ENCODE measurements around the gene RSPH6A. TPM values are rescaled to one million over a fixed set of nuclear protein-coding genes. Genes with fewer than 3 reads are reported as not detected.

The RSPH6A gene
- total and polyA plus RNA-seq, 2 of the 13 experiments (the other 11 are each of a cell fraction or from before 2014, with no cell fraction given): 0.07 TPM; not detected in 1

- TF ChIP-seq DMTF1 (CRISPR knock-in tag; IDR thresholded peaks at IDR 0.05) (no peak), ZKSCAN5 (CRISPR knock-in tag; IDR thresholded peaks at IDR 0.05) (no peak), HNF4A (CRISPR knock-in tag; IDR thresholded peaks at IDR 0.05) (no peak; the same call in 1 of the 2 replicates), NR2C2 (CRISPR knock-in tag; IDR thresholded peaks at IDR 0.05; ENCODE audit: borderline replicate concordance) (peak; percentile 78), CHCHD3 (CRISPR knock-in tag; IDR thresholded peaks at IDR 0.05) (no peak), RAD21 (CRISPR knock-in tag; IDR thresholded peaks at IDR 0.05) (peak; percentile 88), FOXM1 (CRISPR knock-in tag; IDR thresholded peaks at IDR 0.05) (no peak), ZNF264 (CRISPR knock-in tag; IDR thresholded peaks at IDR 0.05) (peak; percentile 24; the same call in 1 of the 2 replicates), ZNF17 (CRISPR knock-in tag; IDR thresholded peaks at IDR 0.05) (no peak), JUND (CRISPR knock-in tag; IDR thresholded peaks at IDR 0.05) (no peak), KAT7 (CRISPR knock-in tag; IDR thresholded peaks at IDR 0.05; ENCODE audit: borderline replicate concordance) (peak; percentile 81; the same call in 1 of the 2 replicates), ZNF160 (CRISPR knock-in tag; IDR thresholded peaks at IDR 0.05) (no peak; the same call in 1 of the 2 replicates), CBX5 (CRISPR knock-in tag; IDR thresholded peaks at IDR 0.05; ENCODE audit: borderline replicate concordance) (peak; percentile 61; the same call in 1 of the 2 replicates), REL (CRISPR knock-in tag; conservative IDR thresholded peaks at IDR 0.05) (peak; percentile 24), GABPA (IDR thresholded peaks at IDR 0.05; ENCODE audit: low read depth, low read length) (no peak), GABPA (CRISPR knock-in tag; IDR thresholded peaks at IDR 0.05; ENCODE audit: low read depth) (peak; percentile 25; the same call in 1 of the 2 replicates), THAP8 (CRISPR knock-in tag; IDR thresholded peaks at IDR 0.05; ENCODE audit: borderline replicate concordance) (no peak), ZBTB34 (CRISPR knock-in tag; IDR thresholded peaks at IDR 0.05) (no peak)
- TF ChIP-seq, protein P1, sequence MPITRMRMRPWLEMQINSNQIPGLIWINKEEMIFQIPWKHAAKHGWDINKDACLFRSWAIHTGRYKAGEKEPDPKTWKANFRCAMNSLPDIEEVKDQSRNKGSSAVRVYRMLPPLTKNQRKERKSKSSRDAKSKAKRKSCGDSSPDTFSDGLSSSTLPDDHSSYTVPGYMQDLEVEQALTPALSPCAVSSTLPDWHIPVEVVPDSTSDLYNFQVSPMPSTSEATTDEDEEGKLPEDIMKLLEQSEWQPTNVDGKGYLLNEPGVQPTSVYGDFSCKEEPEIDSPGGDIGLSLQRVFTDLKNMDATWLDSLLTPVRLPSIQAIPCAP (CRISPR knock-in tag; IDR thresholded peaks at IDR 0.05; ENCODE audit: low read depth): no peak
- TF ChIP-seq, protein P2, sequence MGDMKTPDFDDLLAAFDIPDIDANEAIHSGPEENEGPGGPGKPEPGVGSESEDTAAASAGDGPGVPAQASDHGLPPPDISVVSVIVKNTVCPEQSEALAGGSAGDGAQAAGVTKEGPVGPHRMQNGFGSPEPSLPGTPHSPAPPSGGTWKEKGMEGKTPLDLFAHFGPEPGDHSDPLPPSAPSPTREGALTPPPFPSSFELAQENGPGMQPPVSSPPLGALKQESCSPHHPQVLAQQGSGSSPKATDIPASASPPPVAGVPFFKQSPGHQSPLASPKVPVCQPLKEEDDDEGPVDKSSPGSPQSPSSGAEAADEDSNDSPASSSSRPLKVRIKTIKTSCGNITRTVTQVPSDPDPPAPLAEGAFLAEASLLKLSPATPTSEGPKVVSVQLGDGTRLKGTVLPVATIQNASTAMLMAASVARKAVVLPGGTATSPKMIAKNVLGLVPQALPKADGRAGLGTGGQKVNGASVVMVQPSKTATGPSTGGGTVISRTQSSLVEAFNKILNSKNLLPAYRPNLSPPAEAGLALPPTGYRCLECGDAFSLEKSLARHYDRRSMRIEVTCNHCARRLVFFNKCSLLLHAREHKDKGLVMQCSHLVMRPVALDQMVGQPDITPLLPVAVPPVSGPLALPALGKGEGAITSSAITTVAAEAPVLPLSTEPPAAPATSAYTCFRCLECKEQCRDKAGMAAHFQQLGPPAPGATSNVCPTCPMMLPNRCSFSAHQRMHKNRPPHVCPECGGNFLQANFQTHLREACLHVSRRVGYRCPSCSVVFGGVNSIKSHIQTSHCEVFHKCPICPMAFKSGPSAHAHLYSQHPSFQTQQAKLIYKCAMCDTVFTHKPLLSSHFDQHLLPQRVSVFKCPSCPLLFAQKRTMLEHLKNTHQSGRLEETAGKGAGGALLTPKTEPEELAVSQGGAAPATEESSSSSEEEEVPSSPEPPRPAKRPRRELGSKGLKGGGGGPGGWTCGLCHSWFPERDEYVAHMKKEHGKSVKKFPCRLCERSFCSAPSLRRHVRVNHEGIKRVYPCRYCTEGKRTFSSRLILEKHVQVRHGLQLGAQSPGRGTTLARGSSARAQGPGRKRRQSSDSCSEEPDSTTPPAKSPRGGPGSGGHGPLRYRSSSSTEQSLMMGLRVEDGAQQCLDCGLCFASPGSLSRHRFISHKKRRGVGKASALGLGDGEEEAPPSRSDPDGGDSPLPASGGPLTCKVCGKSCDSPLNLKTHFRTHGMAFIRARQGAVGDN (CRISPR knock-in tag; IDR thresholded peaks at IDR 0.05): peak; percentile 94
These were observed 44.7 kb downstream of the RSPH6A start (continued) for GRCh38 chr19:45770192-45771101.

Data from HepG2 (cell line).